Fibroblast of skin of scalp (primary cell): ENCODE data around the gene C3orf22.
"Not testable (repeated sequence)": the region's sequence is repeated elsewhere in the genome, so short reads cannot be mapped to it uniquely, and the experiment has no call there.

ENCODE experiments used
- DNase-seq: peaks from one replicate; pipeline ENCODE4 v3.0.0-alpha.2; 2013

Gene C3orf22

DNA sequence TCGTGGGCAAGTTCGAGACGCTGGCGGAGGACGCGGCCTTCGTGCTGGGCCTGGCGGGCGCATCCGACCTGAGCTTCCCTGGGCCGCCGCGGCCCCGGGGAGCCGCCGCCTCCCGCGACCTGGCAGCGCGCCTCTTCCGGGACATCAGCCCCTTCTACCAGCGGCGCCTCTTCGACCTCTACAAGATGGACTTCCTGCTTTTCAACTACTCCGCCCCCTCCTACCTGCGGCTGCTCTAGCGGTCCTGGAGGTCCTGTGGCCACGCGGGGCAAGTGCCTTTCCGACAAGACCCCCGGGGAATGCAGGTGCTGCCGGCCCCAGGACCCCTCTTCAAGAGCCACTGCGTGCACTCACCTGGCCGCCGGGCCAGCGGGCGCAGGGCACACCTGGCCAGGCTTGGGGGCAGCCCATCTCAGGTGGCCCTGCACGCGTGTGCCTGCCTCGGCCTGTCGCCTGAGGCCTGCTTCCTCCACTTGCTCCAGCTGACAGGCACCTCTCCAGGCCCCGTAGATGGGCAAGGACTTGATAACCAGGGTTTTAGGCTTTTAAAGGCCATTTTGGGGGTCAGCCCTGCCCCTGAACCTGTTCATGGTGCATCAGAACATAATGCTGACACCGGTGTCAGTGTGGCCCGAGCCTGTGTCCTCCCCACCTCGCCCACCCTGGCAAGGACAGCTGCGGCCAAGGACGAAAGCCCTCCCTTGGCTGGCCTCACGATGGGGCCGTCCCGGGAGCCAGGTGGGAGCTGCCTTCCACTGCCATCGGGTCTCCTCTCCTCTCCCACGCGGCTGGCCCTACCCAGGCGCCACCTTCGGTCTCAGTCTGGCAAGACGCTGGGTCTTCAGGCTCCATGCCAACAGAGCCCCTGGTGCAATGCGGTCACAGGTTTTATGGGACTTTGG, 16.1 kb downstream of the C3orf22 start:
- no peak for DNase-seq

DNA sequence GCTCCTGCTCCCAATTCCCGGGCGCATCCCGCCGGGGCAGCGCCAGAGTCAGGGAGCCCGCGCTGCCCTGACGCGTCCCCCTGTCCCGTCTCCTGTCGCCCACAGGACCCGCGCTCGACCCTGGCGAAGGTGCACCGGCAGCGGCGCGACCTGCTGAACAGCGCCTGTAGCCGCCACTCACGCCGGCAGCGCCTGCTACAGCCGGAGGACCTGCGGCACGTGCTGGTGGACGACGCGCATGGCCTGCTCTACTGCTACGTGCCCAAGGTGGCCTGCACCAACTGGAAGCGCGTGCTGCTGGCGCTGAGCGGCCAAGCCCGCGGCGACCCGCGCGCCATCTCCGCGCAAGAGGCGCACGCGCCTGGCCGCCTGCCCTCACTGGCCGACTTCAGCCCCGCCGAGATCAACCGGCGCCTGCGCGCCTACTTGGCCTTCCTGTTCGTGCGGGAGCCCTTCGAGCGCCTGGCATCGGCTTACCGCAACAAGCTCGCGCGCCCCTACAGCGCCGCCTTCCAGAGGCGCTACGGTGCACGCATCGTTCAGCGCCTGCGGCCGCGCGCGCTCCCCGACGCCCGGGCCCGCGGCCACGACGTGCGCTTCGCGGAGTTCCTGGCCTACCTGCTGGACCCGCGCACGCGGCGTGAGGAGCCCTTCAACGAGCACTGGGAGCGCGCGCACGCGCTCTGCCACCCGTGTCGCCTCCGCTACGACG, 16.9 kb downstream of the C3orf22 start:
- DNase-seq = no peak

DNA sequence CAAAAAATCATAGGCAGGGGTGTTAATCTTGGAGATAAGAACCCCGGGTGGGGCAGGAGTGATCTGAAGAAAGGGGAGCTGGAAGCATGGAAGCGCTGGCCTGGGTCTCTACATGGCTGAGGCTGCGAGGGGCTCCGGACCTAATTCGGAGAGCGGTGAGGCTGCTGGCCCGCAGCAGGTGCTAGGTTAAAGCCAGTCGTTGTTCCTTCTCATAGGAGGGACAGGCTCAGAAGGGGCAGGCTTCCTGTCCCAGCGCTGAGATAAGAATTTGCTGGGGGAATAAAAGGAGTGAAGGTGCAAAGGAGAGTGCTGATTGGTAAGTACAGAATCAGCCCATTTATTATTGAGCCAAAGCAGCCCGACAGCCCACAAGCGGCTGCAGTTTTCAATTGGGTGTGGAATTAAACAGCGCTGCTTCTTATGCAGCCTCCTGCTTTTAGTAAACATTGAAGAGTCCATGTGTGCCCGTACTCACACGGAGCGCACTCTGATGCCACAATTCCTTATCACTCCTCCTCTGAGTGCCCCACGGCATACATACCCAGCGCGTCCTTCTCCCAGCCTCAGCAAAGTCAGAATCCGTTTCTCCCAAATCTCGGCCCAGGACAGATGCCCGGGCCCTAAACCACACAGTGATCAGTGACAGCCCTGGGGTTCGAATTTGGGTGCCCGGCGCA, 17.6 kb downstream of the C3orf22 start:
- no peak for DNase-seq

DNA sequence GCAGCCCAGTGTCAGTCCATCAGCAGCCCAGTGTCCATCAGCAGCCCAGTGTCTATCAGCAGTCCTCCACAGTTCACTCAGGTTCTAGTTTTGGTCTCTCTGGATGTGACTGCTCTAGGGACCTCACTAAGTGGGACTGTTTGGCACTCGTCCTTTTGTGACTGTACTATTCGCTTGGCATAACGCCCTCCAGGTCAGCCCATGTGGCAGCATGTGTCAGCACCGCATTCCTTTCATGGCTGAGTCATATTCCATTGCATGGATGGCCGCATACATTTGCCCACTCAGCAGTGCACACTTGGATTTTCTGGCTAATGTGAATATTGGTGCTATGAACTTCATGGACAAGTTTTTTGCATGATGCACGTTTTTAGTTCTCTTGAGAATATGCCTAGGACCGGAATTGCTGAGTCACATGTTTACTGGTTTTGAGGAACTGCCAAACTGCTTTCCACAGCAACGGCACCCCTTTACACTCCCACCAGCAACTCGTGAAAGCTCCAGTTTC, 18.3 kb downstream of the C3orf22 start:
- peak; percentile 95 for DNase-seq

DNA sequence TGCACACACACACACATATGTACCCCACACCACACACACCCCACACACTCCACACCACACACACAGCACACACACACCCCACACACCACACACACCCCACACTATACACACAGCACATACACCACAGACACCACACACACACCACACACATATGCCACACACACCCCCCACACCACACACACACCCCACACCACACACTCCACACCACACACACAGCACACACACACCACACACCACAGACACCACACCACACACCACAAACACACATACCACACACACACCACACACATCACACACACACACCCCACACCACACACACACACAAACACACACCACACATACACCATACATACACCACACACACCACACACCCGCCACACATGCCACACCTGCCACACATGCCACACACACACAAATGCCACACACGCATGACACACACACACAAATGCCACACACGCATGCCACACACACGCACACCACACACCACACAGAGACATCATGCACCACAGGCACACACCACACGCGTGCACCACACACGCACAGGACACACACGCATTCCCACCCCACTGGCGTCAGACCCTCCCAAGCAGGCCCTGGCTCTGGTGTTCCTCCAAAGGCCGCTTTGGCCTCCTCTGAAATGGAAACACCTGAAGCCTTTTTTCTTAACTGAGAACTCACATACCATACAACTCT, 19.0 kb downstream of the C3orf22 start:
- no peak for DNase-seq

DNA sequence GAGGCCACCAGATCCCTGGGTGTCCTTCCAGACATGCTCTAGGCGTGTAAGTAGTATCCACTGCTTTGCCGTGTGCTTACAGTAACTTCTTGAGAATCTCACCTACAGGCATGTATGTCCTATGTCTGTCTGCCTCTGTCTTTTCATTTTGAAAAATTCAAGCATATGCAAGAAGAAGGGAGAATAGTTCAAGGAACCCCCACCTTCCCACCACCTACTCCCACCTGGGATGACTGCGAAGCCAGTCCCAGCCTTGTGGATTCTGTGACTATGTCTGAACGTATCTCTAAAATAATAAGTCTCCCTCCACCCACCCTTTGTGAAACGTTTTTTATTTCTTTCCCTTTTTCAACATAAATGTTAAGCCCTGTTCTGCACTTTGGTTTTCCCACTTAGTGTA, 19.8 kb downstream of the C3orf22 start:
- DNase-seq = no peak

DNA sequence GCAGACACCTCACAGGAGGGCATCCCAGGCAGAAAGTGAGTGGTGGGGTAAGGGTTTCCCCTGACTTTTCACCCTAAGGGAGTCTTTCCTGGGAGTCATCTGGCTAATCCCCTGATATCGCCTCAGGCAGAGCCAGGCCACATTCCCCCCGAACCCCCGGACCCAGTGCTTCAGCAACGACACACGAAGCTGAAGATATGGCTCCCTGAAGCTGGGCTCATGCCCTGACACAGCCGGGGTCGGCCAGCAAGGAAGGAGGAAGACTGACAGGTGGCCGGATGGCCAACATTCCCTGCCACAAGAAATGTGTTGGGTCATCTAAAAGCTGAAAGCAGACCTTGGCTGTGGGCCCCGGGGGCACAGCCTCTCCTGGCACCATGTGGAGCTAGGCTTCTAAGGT, 20.4 kb downstream of the C3orf22 start:
- no peak for DNase-seq

DNA sequence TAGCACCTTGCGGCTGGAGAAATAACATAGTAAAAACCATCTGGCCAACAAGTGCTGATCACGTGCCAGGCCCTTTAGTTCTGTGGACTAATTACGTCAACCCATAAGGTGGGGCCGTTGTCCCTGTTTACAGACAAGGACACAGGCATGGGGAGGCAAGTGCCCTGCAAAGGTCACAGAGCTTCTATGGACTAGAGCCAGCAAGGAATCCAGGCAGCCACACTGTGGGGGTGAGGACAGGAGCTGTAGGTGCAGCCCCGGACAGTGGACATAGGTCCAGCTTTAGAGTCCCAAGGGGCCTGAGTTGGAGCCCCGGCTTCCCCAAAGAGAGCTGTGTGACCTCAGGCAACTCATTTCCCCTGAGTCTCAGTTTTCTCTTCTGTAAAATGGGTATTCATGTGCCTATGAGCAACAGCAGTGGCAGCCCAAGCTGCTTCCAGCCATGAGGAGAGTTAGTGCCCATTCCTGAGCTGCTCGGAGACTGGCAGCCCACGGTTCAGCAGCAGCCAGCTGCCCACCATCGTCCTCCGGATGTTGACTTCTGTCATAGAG, 20.9 kb downstream of the C3orf22 start:
- DNase-seq = no peak

DNA sequence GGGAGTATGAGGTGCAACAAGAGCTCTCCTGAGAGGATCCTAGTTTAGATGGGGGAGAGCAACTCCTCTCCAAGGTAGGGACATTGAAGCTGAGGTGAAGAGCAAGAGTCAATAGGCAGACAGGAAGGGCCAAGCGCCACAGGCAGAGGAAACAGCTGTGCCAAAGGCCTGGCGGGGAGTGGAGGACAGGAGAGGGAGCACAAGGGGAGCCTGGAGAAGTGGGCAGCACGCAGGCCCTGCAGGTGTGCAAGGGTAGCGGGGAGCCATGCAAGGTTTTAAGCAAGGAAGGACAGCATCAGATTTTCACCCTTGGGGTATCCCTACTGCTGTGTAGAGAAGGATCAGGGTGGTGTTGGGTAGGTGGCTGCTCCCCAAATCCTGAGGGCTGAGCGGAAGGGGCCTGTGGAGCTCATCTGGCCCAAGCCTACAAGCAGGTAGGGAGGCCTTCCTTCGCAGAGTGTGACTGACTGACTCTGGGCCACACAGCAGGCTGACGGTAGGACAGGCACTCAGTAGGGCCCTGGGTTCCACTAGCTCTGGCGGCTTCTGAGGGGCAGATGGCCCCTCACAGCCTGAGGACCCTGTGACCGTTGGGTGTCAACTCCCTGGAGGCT, 21.5 kb downstream of the C3orf22 start:
- DNase-seq = no peak

DNA sequence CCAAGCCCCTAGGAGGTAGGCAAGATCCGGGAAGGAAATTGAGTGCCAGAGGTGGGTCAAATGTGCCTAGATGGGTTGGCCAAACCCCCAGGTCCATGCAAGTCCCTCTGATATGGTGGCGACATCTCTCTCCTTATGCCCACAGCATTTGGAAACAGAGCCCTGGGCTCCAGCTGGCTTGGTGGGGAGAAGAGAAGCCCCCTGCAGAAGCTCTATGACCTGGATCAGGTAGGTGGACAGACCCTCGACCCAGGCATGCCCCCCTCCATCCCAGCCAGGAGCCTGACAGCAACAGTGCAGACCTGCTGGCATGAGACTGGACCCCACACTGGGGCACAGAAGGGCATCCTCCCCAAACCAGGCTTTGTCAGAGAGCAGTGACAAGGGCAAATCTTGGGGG, 22.6 kb downstream of the C3orf22 start:
- DNase-seq = no peak

DNA sequence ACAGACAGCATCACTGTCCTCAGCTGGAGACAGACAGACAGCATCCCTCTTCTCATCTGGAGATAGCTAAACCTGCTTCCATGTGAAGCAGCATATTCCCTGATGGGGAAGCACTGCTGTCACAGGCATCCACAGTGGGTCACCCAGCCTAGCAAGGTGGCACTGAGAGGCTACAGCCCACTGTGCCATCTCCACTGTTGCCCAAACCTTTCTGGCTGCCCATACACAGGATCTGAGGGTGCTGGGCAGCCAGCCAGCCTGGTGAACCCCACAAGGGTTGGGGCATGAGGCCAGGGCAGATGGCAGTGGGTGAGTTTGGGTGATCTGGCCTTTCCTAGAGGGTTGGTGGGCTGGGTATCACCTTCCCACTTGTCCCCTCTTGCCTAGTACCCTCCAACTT, 23.1 kb downstream of the C3orf22 start:
- no peak for DNase-seq

DNA sequence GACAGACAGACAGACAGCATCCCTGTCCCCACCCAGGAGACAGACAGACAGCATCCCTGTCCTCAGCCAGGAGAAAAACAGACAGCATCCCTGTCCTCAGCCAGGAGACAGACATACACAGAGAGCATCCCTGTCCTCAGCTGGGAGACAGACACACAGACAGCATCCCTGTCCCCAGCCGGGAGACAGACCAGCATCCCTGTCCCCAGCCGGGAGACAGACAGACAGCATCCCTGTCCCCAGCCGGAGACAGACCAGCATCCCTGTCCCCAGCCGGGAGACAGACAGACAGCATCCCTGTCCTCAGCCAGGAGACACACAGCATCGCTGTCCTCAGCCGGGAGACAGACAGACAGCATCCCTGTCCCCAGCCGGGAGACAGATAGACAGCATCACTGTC, 24.0 kb downstream of the C3orf22 start:
- DNase-seq = not testable (repeated sequence)

DNA sequence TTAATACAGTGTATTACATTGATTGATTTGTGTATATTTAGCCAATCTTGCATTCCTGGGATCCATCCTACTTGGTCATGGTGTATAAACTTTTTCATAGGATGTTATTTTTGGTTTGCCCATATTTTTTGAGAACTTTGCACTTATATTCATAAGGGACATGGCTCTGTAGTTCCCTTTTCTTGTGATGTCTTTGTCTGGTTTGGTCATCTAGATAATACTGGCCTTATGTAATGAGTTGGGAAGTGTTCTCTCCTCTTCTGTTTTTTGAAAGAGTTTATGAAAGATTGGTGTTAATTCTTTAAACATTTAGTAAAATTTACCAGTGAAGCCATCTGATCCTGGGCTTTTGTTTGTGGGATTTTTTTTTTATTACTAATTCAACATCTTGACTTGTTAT, 25.2 kb downstream of the C3orf22 start:
- no peak for DNase-seq

DNA sequence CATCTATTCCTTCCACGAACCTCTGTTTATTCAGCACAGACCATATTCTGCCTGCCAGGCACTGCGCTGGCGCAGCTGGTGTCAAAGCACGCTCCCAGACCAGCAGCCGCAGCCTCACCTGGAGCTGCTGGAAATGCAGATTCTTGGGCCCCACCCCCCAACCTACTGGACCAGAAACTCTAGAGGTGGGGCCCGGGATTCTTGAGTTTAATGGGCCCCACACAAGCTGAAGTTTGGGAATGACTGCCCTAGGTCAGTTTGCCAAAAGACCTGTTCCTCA, 27.7 kb downstream of the C3orf22 start:
- DNase-seq = no peak

DNA sequence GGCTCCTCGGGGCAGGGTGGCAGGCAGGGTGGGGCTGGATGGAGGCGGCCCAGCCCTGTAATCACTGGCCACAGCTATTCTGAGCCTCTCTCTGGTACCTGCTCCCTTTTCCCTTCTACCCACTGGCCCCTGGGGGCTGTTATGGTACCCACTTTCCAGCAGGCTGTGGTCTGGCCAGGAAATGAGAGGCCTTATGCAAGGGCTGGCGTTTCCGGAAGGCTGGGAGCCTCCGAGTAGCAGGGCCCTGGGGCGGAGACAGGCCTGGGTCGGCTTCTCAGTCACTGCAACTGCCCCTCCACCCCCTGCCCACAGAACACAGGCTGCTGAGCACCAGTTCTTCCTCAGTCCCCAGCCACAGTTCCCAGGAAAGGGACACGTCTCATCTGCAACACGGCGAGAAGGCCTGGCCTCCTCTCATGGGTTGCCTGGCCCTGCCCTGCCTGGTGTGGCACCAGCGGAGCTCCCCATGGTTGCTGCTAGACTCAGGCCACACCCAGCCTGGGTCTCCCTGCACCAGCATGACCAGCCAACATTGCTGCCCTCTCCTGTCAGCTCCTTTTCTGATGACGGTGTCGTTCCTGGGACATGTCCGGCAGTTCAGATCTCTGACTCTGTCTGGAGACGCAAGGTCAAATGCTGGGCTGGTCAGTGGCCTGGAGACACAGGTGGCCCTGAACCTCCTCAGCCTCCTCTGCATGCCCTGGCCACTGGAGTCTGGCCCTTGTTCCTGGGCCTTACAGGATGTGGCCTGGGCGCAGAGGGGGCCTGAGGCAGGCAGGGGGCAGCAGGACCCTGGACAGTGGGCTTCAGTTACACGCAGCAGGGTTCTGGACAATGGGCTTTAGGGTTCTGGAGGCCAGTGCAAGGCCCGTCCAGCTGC, 28.3 kb downstream of the C3orf22 start:
- DNase-seq = no peak

DNA sequence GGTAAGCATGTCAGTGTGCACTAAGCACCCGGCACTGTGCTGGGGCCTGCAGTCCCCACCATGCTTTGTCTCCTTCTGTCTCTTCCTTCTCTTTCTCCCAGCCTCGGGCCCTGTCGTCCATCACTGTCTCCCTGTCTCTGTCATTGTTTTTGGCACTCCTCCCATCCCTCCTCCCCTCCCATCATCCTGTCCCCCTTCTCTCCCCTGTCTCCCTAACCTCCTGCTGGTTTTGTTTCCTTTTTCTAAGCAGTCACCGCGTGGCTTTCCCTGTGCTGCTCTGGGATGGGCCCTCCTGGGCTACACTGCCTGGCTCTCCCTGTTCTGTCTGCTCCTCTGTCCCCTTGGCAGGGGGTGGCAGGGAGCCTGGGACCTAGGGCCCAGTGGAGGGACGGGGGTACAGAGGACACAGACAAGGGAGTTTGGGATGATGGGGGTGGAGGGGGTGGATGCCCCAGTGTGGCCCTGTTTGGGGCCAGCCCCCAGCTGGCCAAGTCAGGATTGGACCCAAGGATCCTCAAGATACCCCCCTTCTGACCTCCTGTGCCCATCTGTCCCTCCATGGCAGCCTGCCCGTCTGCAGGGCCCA, 29.1 kb downstream of the C3orf22 start:
- no peak for DNase-seq

DNA sequence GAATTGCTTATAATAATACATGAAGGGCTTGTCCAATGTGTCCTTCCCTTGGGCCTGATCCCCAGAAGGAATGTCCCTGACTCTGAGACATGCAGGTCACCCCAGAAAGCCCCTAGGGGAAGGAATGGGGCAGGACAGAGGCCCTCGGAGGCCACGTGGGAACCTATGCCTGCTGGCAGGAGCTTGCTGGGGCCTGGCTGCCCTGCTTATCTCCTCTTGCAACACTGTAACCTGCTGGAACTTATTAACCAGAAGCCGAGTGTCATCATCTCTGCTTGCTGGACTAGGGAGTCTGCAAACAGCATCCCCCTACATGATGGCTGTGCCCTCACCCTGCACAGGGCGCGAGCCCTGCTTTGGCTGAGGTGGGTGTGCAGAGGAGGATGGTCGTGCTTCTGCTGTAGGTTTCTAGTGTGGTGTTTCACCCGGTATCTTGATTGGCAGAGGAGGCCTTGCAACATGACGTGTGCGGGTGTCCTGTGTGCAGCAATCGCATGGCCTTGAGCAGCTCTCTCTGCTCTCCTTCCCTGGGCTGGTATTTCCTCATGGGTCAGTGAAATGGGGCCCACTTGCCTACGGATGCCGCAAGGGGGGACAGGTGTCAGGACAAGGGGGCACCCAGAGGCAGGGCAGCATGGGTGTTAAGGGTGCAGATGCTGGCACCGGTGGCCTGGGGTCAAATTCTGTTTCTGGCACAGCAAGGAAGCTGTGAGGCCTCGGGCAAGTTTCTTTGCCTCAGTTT, 29.8 kb downstream of the C3orf22 start:
- peak; percentile 6 for DNase-seq

DNA sequence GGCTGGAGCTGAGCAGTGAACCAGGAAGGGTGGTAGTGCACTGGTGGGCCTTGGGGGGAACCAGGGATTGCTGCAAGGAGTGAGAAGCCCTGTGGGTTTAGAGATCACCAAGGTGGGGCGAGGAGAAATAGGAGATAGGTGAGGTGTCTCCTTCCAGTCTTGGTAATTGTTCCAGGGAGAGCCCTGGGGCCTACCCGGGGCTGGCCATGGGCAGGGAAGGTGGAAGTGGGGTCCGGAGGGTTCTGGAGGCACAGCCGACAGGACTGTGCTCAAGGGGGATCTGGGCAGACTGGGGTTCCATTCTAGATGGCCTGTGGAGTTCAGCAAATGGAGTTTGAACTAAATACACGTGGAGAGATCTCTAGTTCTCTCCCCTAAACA, 30.3 kb downstream of the C3orf22 start:
- no peak for DNase-seq

DNA sequence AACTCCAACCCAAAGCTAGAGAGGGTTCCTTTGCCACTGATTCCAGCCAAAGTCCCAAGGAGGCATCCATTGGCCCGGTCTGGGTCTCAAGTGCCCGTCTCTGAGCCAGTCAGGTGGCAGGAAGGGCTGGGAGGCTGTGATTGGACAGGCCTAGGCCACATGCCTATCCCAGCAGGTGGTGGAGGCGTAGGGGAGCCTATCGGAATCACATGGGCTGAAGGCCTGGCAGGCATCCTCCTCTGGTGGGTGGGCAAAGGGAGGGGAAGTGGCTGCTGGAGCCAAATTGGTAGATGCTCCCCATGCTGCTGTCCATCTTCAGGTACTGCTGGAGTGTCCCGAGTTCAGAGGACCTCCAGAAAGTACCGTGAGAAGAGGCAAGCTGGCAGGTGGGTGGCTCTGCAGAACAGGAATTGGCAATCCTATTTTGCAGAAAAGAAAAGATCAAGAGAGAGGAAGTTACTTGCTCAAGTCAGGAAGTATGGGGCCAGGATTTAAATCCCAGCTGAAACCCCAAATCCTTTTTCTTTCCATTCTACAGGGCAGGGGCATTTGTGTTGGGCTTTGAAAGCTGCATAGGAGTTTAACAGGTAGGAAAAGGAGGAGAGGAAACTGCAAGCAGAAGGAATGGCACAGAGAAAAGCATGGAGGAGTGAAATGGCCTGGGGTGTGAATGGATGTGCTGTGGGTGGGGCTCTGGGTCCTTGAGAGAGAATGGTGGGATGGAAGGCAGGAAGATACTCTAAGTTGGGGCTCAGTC, 31.1 kb downstream of the C3orf22 start:
- no peak for DNase-seq
